ENCODE data around the gene DDX28.

- TF ChIP-seq SPI1 (IDR thresholded peaks at IDR 0.05; ENCODE audit: low read depth, low read length), result peak; percentile 13; the same call in 1 of the 2 replicates
- no peak for TF ChIP-seq POLR2A (IDR thresholded peaks at IDR 0.05; ENCODE audit: low read depth, low read length)
- no peak for TF ChIP-seq TAF1 (IDR thresholded peaks at IDR 0.05; ENCODE audit: low read depth, low read length)
- no peak for TF ChIP-seq POLR2AphosphoS5 (IDR thresholded peaks at IDR 0.05; ENCODE audit: low read depth, low read length)
- TF ChIP-seq POU2F2 (IDR thresholded peaks at IDR 0.05; ENCODE audit: low read depth, low read length), result peak; percentile 72; the same call in 1 of the 2 replicates
Observed at GRCh38 chr16:67999985-68000384, 23.0 kb downstream of the DDX28 start.
